NCI-H1417 treated with DMSO at 0.1 percent for 48 hours (cell line): ENCODE measurements around the gene TET3.
"Not testable (repeated sequence)": the region's sequence is repeated elsewhere in the genome, so short reads cannot be mapped to it uniquely, and the experiment has no call there.

Source experiments
- DNase-seq: peaks from one replicate; lab custom pipeline; 2025; lab: John Stamatoyannopoulos, UW

Gene TET3

GRCh38 chr2:73984203-73984921 is at the start of gene TET3:
TSS of gene TET3 (plus strand) at chr2:73984910. CDS start at chr2:73986404, 1,494 bp downstream.
- DNase-seq, result no peak

GRCh38 chr2:73935641-73936040 is 49.1 kb upstream of the TET3 start:
- DNase-seq, result no peak

GRCh38 chr2:73937103-73937885 is 47.4 kb upstream of the TET3 start:
- DNase-seq, result no peak

- DNase-seq, result no peak
Measured at GRCh38 chr2:73937899-73938298, 46.8 kb upstream of the TET3 start.

- DNase-seq, result no peak
Measured at GRCh38 chr2:73938718-73939352, 45.9 kb upstream of the TET3 start.

GRCh38 chr2:73939419-73939818 is 45.3 kb upstream of the TET3 start:
- DNase-seq, result no peak

GRCh38 chr2:73940066-73940465 is 44.6 kb upstream of the TET3 start:
- DNase-seq, result not testable (repeated sequence)

GRCh38 chr2:73942664-73943063 is 42.0 kb upstream of the TET3 start:
- DNase-seq, result no peak

- no peak for DNase-seq
Measured at GRCh38 chr2:73944714-73945113, 40.0 kb upstream of the TET3 start.

GRCh38 chr2:73946215-73946614 is 38.5 kb upstream of the TET3 start:
- DNase-seq, result no peak

- DNase-seq, result no peak
Measured at GRCh38 chr2:73946666-73947065, 38.0 kb upstream of the TET3 start.

GRCh38 chr2:73947412-73948018 is 37.2 kb upstream of the TET3 start:
- no peak for DNase-seq

- no peak for DNase-seq
Measured at GRCh38 chr2:73949802-73950201, 34.9 kb upstream of the TET3 start.

- DNase-seq, result no peak
Measured at GRCh38 chr2:73952499-73953446, 31.9 kb upstream of the TET3 start.

- DNase-seq, result no peak
Measured at GRCh38 chr2:73956218-73956865, 28.4 kb upstream of the TET3 start.

- DNase-seq, result no peak
Measured at GRCh38 chr2:73961274-73961673, 23.4 kb upstream of the TET3 start.

- no peak for DNase-seq
Measured at GRCh38 chr2:73961823-73962615, 22.7 kb upstream of the TET3 start.

GRCh38 chr2:73962798-73963197 is 21.9 kb upstream of the TET3 start:
- no peak for DNase-seq

GRCh38 chr2:73963385-73964120 is 21.2 kb upstream of the TET3 start:
- DNase-seq, result no peak
